ENCODE results near the gene RP2. TPM values are rescaled to one million over a fixed set of nuclear protein-coding genes. Genes with fewer than 3 reads are reported as not detected.

Gene RP2
- total RNA-seq, 1 donor from 2014 or later, result 25.1 TPM

DNA sequence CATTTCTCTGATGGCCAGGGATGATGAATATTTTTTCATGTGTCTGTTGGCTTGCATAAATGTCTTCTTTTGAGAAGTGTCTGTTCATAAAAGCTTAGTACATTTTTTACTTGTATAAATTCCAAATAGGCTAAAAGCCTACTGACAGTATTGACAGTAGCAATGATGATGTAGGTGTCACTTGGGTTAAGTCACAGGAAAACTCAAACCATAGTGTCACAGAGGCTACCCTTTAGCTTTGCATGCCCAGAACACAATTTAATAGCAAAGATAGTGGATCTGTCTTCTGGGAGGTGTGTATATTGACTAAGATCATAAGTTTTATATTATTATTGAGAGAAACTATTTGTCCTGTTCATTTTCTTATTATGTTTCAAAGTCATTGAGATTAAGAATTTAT, 8.1 kb downstream of the RP2 start:
- DNase-seq, result no peak

DNA sequence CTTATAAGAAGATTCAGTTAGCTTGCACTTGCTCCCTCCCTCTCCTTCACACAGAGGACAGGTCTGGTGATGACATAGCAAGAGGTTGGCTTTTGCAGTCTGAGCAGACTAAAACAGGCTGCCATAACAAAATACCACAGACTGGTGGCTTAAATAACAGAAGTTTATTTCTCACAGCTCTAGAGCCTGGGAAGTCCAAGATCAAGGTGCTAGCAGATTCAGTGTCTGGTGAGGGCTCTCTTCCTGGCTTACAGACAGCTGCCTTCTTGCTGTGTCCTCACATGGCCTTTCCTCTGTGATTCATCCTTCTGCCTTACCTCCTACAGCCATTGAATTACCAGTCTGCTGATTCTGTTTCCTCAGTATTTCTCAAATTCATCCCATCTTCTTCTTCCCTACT, 13.1 kb downstream of the RP2 start:
- DNase-seq, result no peak

DNA sequence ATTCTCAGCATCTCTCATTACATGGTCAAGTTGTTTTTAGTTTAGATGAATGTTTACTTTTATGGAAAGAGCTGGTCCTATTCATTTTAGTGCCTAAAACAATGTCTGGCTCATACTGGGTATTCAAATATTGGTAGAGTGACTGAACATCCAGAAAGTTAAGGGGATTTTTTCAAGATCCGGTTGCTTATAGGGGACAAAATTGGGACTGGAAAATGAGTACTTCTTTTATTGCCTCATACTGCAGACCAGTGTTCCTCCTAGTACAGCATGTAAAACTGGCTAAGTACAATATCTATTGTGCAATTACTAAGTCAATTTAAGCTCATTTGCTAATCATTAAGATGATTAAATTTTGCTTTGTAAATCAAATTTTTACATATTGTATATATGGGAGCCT, 13.9 kb downstream of the RP2 start:
- no peak for DNase-seq

DNA sequence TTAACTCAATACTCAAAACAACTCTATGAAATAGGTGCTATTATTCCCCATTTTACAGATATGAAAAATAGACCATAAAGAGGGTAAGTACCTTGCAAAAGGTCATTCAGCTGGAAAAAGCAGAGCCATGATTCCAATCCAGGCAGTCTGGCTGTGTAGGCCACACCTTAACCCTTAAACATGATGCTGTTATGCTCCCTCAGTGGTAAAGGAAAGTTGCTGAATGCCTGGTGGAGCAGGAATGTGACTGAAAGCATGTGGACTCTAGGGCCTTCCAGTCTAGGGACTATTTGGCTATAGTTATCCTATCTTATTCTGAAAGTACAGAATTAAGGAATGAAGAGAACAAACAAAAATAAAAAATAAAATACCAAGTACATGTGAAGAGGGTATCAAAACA, 19.6 kb downstream of the RP2 start:
- DNase-seq, result no peak

DNA sequence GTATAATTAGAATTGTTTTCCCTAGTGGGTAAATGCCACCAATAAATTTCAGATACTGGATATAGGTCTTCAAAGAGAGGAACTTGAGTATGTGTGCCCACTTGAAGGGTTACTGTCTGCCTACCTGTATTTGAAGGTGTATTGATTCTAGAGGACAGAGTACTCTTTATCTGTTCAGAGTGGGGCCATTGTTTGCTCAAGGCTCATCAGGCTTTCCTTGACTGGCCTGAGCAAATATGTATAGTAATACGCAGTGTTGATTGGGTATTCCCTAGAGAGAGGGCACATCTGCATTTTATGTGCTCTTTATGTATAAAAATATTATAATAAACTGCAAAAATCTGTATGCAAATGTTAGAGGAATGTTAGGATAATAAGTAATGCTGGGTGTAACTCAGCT, 23.7 kb downstream of the RP2 start:
- no peak for DNase-seq

DNA sequence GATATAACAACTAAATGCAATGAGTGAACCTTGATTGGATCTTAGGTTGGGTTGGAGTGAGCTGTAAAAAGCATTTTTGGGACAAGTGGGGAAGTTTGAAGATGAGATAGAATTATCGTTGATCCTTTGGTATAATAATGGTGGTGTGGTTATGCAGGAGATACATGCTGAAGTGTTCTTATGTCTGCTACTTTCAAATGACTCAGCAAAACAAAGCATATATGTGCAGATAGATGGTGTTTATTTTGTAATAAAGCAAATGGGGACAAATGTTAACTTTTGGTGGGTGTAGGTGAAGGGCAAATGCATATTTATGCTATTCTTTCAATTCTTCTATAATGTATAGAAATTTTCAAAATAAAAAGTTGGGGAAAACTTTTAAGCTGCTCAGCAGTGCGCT, 26.2 kb downstream of the RP2 start:
- no peak for DNase-seq

DNA sequence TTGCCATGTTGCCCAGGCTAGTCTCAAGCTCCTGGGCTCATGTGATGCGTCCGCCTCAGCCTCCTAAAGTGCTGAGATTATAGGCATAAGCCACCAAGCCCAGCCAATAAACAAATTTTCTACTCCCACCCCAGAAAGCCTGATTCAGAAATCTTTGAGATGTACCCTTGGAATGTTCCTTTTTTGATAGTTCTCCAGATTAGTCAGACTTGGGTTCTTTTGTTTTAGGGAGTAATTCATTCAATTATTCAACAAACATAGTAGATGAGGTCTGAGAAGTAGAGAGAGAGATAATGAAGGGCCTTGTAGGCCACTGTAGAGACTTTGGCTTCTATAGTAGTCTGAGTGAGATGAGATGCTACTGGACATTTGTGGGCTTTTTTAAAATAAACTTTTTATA, 27.8 kb downstream of the RP2 start:
- DNase-seq, result no peak

DNA sequence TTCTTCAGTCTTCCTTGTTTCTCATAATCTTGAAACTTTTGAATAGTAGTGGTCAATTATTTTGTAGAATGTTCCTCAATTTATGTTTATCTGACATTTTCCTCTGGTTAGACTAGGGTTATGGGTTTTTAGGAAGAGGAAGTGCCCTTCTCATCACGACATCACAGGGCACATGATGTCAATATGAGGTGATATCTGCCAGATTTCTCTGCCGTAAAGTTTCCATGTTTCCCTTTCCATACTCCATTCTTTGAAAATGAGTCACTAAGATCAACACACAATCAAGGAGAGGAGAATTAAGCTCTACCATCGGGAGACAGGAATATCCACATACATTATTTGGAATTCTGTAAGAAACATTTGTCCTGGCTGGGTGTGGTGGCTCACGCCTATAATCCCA, 28.4 kb downstream of the RP2 start:
- DNase-seq, result no peak

DNA sequence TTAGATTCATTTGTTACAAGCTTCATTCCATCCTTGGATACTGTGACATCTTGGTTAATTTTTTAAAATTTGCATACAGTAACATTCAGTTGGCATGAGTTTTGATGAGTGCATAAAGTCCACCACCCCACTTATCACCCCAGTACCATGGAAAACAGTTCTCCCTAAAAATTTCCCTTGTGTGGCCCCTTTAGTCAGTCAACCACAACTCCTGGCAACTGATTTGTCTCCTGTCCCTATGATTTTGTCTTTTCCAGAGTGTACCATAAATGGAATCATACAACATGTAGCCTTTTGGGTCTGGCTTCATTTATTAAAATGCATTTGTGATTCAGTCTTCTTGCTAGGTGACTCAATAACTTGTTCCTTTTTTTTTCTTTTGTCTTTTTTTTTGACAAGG, 29.9 kb downstream of the RP2 start:
- no peak for DNase-seq

DNA sequence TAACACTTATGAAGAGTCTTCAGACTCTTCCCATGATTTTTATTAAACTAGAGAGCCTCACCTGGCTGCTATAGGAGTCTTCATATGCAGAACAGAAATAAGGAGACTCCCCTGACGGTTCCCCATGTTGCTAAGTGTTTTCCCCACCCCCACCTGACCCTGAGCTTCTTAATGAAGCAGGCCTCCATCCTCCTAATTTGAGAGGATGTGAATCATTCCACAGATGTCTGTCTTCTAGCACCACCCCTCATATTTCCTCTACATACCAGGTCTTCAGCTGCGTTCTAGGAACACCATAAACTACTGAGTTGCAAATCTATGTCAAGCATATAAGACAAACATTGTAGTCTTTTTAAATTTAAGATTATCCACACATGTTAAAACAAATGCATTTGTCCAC, 36.9 kb downstream of the RP2 start:
- no peak for DNase-seq

DNA sequence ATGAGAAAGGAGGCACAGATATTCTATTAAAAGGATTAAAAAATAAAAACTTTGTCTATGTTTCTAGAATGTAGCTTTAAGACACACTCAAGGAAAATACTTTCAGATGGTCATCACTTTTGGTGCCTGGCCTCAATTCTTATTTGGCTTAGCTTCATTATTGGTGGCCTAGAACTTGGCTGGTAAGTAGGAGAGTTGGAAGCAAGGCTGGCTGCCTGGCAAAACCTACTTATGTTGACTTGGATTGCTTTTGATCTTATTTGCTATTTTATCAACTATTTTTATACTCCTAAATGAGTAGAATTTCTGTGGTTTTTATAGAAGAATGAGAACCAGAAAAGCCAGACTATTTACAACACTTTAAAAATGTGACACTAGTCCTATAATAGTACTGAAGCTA, 40.1 kb downstream of the RP2 start:
- DNase-seq, result no peak

DNA sequence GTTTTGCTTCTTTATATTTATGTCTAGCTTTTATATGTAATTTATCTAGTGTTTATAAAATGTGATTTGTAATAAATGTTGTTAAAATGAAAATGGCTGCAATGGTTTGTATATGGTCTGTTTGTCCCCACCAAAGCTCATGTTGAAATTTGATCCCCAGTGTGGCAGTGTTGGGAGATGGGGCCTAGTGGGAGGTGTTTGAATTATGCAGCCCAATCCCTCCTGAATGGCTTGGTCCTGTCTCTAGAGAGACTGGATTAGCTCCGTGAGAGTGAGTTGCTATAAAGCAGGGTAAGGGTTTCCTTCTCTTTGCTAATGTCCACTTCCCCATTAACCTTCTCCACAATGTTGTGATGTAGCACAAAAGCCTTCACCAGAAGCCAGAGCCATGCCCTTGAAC, 45.4 kb downstream of the RP2 start:
- DNase-seq, result no peak

DNA sequence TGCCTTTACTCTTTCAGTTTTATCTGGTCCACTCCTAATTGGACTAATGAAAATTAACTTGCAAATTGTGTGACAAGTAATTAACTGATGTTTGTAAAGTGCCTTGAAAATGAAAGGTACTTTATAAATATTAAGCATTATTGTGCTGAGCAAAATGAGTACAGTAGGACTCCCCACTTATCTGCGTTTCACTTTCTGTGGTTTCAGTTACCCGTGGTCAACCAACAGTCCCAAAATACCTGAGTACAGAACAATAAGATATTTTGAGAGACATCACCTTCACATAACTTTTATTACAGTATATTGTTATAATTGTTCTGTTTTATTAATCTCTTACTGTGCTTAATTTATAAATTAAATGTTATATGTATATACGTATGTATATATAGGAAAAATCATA, 48.0 kb downstream of the RP2 start:
- DNase-seq, result no peak

DNA sequence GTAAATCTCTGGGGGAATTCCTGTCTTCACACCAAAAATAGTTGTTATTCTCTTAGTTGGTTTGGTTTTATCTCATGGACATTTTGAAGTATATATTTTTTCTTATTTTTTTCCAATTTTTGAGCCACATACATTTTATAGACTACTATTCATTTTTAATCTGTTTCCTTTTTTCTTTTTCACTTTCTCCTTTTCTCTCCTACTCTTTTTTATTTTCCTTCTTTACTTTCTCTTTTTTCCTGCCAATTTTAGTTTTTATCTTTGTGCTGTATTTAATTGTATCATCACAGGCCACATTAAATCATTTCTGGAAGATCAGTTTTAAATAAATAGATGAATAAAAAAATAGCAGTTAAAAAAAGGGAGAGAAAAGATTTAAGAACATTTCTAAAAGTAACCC, 61.4 kb downstream of the RP2 start:
- no peak for DNase-seq

DNA sequence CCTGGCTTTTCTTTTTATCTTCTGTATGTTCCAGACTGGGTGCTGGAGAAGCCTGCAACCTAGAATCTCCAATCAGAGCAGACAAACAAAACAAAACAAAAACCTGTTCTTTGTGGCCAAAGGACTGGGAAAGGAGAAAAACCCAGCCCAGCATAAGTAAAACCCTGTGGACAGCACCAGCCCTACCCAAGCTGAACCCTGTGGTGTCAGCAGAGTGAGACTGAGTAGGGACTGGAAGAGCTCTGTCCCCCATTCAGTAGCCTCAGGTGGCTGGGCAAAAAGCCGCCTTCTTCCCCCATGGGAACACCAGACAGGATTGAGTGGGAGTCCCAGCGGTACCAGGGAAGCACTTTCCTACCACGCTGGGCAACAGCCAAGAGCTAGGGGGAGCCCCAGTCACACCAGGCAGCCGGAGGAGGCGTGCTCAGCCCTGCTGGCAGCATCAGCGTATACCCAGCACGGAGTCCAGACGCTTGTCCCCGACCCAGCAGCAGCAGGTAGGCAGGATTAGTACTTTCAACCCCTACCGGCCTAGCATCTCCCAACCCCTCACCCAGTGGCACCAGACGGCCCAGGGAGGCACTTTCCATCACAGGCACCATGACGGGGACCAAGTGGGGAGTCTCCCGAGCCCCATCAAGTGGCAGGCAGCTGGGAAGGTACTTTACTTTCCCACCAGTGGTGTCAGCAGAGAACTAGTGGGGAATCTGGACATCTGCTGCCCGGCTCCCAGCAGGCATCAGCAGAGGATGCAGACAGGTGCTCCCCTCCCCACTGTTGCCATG, 66.8 kb downstream of the RP2 start:
- peak; percentile 70 for DNase-seq

DNA sequence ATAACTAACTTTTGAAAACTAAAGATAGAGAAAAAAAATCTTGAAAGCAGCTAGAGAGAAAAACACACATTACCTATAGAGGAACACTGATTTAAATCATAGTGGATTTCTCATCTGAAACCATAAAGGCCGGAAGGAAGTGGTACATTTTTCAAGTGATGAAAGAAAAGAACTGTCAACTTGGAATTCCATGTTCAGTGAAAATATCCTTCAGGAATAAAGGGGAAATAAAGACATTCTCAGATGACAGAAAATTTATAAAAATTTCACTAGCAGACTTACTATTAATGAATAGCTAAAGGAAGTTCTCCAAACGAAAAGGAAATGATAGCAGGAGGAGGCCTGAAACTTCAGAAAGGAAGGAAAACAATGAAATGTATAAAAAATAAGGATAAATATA, 67.8 kb downstream of the RP2 start:
- DNase-seq, result no peak

DNA sequence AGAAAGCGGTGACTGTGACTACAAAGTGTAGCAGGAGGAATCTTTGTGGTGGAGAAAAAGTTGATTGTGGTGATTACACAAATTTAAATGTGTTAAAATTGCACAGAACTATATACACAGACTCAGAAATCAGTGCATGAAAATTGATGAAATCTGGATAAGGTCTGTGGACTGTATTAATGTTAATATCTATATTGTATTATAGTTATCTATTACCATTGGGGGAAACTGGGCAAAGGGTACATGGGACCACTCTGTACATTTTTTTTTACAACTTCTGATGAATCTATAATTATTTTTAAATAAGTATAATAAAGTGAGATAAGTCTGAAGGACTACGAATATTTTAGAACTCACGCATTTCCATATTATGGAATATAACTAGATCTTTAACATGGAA, 73.6 kb downstream of the RP2 start:
- no peak for DNase-seq

DNA sequence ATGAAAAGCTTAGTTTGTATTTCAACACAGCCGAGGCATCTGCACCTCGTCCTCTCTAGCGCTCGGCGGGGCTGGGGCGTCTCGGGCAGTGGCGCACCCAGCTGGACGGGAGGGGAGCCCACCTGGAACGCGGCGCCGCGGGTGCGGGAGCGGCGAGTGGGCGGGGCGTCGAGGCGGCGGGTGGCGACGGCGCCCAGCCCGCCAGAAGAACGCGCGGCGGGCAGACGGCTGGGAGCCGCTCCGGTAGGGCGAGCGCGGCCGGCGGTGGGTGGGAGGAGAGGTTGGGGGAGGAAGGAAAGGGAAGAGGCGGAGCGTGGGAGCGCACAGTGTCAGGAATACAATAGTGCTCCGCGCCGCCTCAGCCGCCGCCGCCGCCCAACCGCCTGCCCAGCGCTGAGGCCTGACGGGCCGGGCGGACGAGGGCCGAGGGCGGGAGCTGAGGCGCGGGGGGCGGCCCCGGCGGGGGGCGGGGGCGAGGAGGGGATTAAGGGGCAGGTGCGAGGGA, 75.3 kb downstream of the RP2 start, which contains the start of gene JADE3:
JADE3 (plus strand) TSS at position 324 of the 505 bp plus-strand sequence. CDS start 72,474 bp downstream, outside the sequence.
- peak; percentile 9 for DNase-seq

DNA sequence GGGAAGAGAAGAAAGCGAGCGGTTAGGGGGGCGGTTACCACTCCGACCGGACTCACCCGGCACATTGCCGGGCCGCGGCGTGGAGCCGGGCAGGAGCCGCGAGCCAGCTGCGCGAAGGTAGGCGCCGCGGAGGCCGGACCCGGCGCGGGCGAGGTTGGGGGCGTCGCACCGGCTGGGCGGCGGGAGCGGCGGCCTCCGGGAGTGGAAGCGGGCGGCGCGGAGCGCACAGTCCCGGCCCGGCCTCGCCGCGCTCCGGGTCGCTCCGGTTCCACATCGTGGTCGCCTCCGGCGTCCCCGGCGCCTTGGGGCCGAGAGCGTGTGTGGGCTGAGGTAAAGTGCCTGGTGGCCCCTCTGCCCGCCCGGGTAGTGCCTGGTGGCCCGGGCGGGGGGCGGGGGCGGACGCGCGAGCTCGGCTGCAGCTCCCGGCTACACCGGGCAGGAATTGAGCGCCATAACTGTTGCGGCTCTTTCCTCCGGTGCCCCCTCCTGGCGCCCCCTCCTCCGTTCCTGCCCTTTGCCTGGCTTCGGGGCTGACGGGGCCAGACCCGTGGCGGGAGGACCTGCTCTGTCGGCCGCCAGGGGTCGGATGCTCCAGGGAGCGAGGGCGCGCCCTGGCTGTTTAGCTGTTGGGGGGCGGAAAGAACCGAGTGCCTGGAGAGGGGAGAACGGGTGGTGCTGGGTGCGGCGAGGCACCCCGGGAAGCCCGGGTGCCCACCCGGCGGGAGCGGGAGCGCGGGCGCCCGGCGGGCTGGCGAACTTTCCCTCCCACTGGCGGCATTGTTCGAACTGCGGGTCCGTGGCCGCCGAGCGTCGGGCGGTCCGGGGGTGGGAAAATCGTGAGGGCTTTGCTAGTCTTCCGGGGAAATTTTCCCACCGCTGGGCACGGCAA, 76.0 kb downstream of the RP2 start:
- DNase-seq, result no peak

DNA sequence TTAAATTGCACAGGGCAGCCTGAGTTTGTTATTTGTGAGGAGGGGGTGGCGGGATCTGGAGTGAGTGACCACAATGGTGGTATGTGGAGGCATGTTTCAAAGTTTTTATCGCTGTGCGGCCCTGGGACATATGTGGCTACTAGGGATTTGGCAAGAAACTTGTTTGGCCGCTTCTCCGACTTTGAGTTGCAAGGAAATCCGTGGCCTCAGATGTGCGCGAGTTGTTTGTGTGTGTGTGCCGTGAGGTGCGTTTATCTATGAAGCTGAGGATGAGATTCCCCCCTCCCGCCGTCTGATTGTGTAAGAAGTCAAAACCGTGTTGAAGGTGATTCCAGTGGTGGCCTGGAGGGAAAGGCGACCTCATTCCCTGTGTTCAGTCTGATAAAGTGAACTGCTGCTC, 76.8 kb downstream of the RP2 start:
- DNase-seq, result no peak

DNA sequence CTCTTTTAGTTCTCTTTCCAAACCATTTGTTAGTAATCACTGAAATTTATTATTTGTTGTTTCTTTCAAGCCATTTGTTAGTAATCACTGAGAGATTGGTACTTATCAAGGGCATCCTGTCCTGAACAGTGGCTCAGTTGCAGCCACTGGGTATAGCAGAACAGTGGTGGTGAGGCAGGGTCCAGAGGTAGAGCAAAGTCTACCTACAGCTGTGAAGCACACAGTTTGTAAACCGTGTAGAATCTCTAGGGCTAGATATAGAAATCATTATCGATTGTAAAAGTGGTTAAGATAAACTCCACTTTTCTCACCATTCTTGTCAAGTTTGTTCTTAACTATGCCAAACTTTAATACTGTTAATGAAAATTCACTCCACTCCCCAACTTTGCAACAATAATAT, 79.4 kb downstream of the RP2 start:
- DNase-seq, result no peak

DNA sequence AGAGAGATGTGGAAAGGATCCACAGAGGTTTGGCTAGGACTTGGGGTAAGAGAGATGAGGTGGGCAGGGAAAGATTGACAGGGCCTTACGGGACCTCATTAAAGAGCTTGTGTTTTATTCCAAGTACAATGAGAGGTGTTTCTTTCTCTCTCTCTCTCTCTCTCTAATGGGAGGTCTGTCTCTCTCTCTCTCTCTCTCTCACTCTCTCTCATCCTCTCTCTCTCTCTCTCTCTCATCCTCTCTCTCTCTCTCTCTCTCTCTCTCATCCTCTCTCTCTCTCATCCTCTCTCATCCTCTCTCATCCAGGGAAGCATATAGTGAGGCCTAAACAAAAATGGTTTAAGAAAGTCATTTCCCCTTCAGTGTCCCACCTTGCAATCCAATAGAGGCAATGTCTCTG, 80.8 kb downstream of the RP2 start:
- DNase-seq, result no peak

DNA sequence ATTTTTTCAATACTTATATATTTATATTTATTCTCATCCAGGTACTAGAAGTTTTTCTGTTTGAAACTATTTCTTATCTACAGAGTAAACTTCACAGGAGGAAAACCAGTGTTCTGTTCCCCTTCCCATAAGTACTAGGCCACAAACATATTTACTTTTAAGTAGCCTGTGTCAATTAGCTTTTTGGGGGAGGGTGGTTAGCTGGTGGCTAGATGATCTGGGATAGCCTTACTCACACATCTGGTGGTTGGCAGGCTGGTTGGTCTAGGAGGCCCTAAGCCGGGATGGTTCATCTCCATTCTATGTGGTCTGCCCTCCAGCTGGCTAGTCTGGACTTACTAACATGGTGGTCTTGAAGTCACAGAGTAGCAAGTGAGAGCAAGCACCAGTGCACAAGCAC, 81.6 kb downstream of the RP2 start:
- no peak for DNase-seq

DNA sequence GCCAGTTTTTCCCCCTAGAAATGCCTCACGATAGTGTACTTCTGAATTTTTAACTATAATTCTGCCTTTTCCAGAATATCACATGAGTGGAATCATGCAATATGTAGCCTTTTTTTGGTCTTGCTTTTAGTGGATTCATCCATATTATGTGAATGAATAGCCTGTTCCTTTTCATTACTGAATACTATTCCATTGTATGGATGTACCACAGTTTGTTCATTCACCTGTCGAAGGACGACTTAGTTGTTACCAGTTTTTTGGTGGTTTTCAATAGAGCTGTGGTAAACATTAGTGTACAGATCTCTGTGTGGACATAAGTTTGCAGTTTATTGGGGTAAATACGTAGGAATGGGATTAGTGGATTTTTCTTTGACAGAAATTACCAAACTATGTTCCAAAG, 83.4 kb downstream of the RP2 start:
- DNase-seq, result no peak

All from occipital lobe (tissue), 2 donors.